BE2C (cell line): Measurements from ENCODE around the gene LDB2.

Experiments used
- DNase-seq: peaks from one replicate; pipeline ENCODE4 v3.0.0-alpha.2; 2020
- H3K27me3 ChIP-seq: fragments of 250-450 bp; sonication (Bioruptor Pico); 2 replicates; pipeline ENCODE4 v1.5.1; 2020; ENCODE audit warnings: mild to moderate bottlenecking
- H3K36me3 ChIP-seq: fragments of 250-450 bp; sonication (Bioruptor Pico); 2 replicates; pipeline ENCODE4 v1.5.1; 2020; ENCODE audit warnings: mild to moderate bottlenecking
- H3K4me1 ChIP-seq: fragments of 250-450 bp; sonication (Bioruptor Pico); 2 replicates; pipeline ENCODE4 v1.5.1; 2020
- H3K4me3 ChIP-seq: 2 replicates; pipeline ENCODE4 v1.5.1; 2011; ENCODE audit warnings: low read depth, low read length
- H3K9me3 ChIP-seq: fragments of 250-450 bp; sonication (Bioruptor Pico); 2 replicates; pipeline ENCODE4 v1.5.1; 2020
- CTCF ChIP-seq: IDR thresholded peaks from 2 replicates; pipeline ENCODE4 v1.5.1; 2012; ENCODE audit warnings: mild to moderate bottlenecking, low read depth, low read length

The LDB2 gene

GRCh38 chr4:16802044-16802443, 96.4 kb downstream of the LDB2 start:
- H3K4me3 ChIP-seq = no peak overlapping the region
- TF ChIP-seq CTCF = no peak
- no peaks in the 10 kb centered on the region for H3K9me3 ChIP-seq
- no peak for DNase-seq
- H3K36me3 ChIP-seq = no peaks in the 10 kb centered on the region
- no peaks in the 10 kb centered on the region for H3K4me1 ChIP-seq
- H3K27me3 ChIP-seq = no peaks in the 10 kb centered on the region

DNA sequence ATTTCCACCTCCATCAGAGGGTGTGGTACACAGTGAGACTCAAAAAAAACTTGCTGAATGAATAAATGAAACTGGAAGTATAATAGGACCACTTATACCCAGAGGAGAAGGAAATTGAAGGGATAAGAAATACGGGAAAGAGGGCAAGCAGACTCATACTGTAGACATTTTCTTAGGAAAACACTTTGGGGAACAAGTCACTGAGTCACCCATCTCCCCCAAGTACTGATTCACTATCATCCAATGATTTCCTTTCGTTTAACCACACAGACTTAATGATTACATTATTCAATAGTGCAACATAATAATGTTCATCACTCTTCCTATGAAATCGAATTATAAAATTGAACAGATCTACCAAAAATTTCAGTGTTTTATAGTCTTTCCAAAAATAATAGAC, 97.1 kb downstream of the LDB2 start:
- H3K9me3 ChIP-seq = no peaks in the 10 kb centered on the region
- no peaks in the 10 kb centered on the region for H3K4me1 ChIP-seq
- H3K36me3 ChIP-seq = no peaks in the 10 kb centered on the region
- no peak for DNase-seq
- no peak for TF ChIP-seq CTCF
- no peak overlapping the region for H3K4me3 ChIP-seq
- H3K27me3 ChIP-seq = no peaks in the 10 kb centered on the region

- H3K9me3 ChIP-seq = no peaks in the 10 kb centered on the region
- no peaks in the 10 kb centered on the region for H3K27me3 ChIP-seq
- peak; percentile 78 for DNase-seq
- H3K4me1 ChIP-seq = peaks cover 7% of the 10 kb centered on the region; the same call in 1 of the 2 replicates
- H3K36me3 ChIP-seq = no peaks in the 10 kb centered on the region
- no peak overlapping the region for H3K4me3 ChIP-seq
- TF ChIP-seq CTCF = peak; percentile 98
Measured at GRCh38 chr4:16794816-16795445, 103.5 kb downstream of the LDB2 start.

- Histone ChIP-seq H3K4me3 (no peak overlapping the region), H3K9me3 (no peaks in the 10 kb centered on the region), H3K27me3 (no peaks in the 10 kb centered on the region), H3K4me1 (peaks cover 17% of the 10 kb centered on the region), H3K36me3 (no peaks in the 10 kb centered on the region)
- peak; percentile 33 for DNase-seq
- no peak for TF ChIP-seq CTCF
Measured at GRCh38 chr4:16791460-16791859, 107.0 kb downstream of the LDB2 start.

DNA sequence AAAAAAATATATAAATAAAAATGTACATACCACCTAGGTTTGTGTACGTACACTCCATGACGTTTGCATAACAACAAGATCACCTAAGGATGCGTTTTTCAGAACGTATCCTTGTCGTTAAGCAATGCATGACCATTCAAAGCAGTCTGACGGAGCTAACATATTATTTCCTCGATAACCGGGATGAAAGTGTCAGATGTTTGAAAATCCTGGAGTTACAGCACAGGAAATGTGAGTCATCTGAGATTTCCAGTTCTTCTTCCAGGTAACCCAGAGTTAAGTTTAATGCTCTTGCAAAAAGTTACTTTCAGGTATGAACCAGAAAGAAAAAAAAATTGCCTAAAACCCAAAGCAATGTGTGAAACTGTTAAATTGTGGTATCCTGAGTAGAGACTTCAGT, 107.9 kb downstream of the LDB2 start:
- no peak overlapping the region for H3K4me3 ChIP-seq
- H3K4me1 ChIP-seq = peaks cover 17% of the 10 kb centered on the region
- H3K27me3 ChIP-seq = no peaks in the 10 kb centered on the region
- no peak for DNase-seq
- TF ChIP-seq CTCF = no peak
- no peaks in the 10 kb centered on the region for H3K9me3 ChIP-seq
- H3K36me3 ChIP-seq = no peaks in the 10 kb centered on the region

DNA sequence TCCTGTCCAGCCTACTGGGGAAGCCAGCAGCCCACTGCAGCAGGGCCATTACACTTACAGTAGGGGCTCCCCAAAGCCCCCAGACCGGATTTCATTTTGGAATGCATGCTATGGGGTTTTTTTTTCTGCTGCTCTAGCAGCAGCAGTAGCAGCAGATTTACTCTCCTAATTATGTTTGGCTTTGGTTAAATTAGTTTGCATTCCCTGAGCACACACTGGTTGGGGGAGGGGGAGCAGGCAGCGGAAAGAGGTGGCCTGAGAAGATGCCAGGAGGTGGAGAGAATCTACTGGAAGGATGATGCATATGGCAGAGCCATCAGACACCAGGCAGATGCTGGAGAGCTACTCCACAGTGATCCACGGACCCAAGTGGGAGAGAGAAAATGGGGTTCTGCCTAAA, 109.6 kb downstream of the LDB2 start:
- no peaks in the 10 kb centered on the region for H3K36me3 ChIP-seq
- H3K9me3 ChIP-seq = no peaks in the 10 kb centered on the region
- TF ChIP-seq CTCF = no peak
- peaks cover 17% of the 10 kb centered on the region for H3K4me1 ChIP-seq
- no peak overlapping the region for H3K4me3 ChIP-seq
- peak; percentile 34 for DNase-seq
- H3K27me3 ChIP-seq = no peaks in the 10 kb centered on the region
